Measurements from ENCODE around the gene CCDC186.

The CCDC186 gene

GRCh38 chr10:114199239-114199638 is 25.2 kb upstream of the CCDC186 start:
- no peak for TF ChIP-seq Cebpa-rat (IDR thresholded peaks at IDR 0.05)
- Histone ChIP-seq H3K4me1 (peaks cover 12% of the 10 kb centered on the region), H4K20me1 (no peaks in the 10 kb centered on the region), H3K27ac (no peak overlapping the region), H3K27me3 (no peaks in the 10 kb centered on the region), H3K36me3 (no peaks in the 10 kb centered on the region), H3K4me3 (no peak overlapping the region), H3K9ac (no peak overlapping the region), H3K9me3 (no peaks in the 10 kb centered on the region), H3K4me2 (no peak overlapping the region)

DNA sequence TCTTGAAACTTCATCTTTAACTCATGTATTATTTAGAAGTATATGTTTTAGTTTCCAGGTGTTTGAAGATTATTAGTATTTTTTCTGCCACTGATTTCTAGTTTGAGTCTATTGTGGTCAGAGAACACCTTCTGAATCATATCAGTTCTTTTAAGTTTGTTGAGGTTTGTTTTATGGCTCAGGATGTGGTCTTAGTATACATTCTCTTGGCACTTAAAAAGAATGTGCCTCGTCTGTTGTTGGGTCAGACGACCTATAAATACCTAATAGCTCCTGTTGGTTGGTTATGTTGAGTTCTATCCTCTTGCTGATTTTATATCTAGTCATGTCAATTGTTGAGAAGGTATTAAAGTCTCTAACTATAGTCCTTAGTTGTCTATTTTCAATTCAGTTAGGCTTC is 21.1 kb upstream of the CCDC186 start:
- TF ChIP-seq Cebpa-rat (IDR thresholded peaks at IDR 0.05) = no peak
- Histone ChIP-seq H4K20me1 (no peaks in the 10 kb centered on the region), H3K4me1 (no peaks in the 10 kb centered on the region), H3K27ac (no peak overlapping the region), H3K4me2 (no peak overlapping the region), H3K4me3 (no peak overlapping the region), H3K9me3 (no peaks in the 10 kb centered on the region), H3K36me3 (no peaks in the 10 kb centered on the region), H3K27me3 (no peaks in the 10 kb centered on the region), H3K9ac (no peak overlapping the region)

GRCh38 chr10:114189700-114190099 is 15.7 kb upstream of the CCDC186 start:
- Histone ChIP-seq H3K4me2 (no peak overlapping the region), H3K4me1 (no peaks in the 10 kb centered on the region), H3K36me3 (no peaks in the 10 kb centered on the region), H3K27me3 (no peaks in the 10 kb centered on the region), H3K9me3 (no peaks in the 10 kb centered on the region), H3K4me3 (no peak overlapping the region), H3K27ac (no peak overlapping the region), H4K20me1 (no peaks in the 10 kb centered on the region), H3K9ac (no peak overlapping the region)
- no peak for TF ChIP-seq Cebpa-rat (IDR thresholded peaks at IDR 0.05)

DNA sequence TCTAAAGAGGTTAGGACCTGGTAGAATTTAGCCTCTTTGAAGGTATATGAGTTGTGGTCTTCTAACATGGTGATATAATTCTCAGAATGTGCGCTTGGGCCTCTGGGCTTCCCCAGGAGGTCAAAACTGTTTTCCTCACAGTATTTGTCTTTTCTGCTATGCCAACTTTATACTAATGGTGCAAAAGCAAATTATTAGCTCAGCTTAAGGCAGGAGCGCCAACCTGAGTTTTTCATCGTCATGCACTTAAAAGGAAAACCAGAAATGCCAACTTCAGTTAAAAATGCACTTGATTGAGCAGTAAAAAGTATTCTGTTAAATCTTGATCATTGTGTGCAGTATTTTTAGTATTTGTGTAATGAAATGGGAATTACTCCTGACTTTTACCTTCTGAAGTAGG is 14.9 kb upstream of the CCDC186 start:
- Histone ChIP-seq H3K9me3 (no peaks in the 10 kb centered on the region), H3K36me3 (no peaks in the 10 kb centered on the region), H3K9ac (no peak overlapping the region), H3K4me3 (no peak overlapping the region), H4K20me1 (no peaks in the 10 kb centered on the region), H3K27me3 (no peaks in the 10 kb centered on the region), H3K4me1 (no peaks in the 10 kb centered on the region), H3K27ac (no peak overlapping the region), H3K4me2 (no peak overlapping the region)
- TF ChIP-seq Cebpa-rat (IDR thresholded peaks at IDR 0.05) = no peak

DNA sequence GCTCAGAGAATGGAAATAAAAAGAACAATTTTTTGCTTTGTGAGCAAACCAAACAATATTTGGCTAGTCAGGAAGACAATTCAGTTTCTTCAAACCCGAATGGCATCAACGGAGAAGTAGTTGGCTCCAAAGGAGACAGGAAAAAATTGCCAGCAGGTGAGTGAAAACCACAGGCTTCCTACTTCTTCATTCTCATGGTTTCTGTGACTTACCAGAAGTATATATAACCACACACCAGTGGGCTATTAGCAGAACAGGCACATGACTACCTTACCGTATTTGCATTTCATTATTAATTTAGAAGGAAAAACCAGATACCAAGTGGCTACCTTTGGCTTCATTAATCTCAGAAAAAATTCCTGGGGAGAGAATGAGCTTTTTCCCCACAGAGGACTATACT is 14.0 kb upstream of the CCDC186 start:
- no peak for TF ChIP-seq Cebpa-rat (IDR thresholded peaks at IDR 0.05)
- H3K27ac ChIP-seq = no peak overlapping the region
- no peaks in the 10 kb centered on the region for H4K20me1 ChIP-seq
- H3K27me3 ChIP-seq = no peaks in the 10 kb centered on the region
- no peak overlapping the region for H3K4me2 ChIP-seq
- no peak overlapping the region for H3K9ac ChIP-seq
- no peaks in the 10 kb centered on the region for H3K4me1 ChIP-seq
- H3K4me3 ChIP-seq = no peak overlapping the region
- no peaks in the 10 kb centered on the region for H3K36me3 ChIP-seq
- no peaks in the 10 kb centered on the region for H3K9me3 ChIP-seq

DNA sequence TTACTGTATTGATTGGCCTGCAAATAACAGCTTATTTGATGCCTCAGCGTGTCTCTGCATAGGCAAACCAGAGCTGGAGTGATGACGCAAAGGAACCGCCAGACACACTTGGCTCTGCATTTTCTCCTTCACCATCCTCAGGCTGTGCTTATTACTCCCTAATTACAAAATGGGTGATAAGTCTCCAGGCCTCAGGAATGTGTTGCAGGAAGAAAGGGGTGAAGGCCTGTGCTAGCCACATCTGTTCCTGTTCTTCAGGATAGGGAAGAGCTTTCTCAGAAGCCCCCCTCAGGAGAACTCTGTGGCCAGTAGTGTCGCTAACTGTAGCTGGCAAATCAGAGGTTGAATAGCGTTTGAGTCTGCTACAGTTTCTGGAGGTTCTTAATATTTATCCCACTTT is 10.3 kb upstream of the CCDC186 start:
- H3K4me1 ChIP-seq = peaks cover 12% of the 10 kb centered on the region
- no peaks in the 10 kb centered on the region for H3K27me3 ChIP-seq

GRCh38 chr10:114183563-114183962 is 9.6 kb upstream of the CCDC186 start:
- Histone ChIP-seq H3K27ac (no peak overlapping the region), H3K36me3 (no peaks in the 10 kb centered on the region), H3K9ac (no peak overlapping the region), H3K9me3 (no peaks in the 10 kb centered on the region), H4K20me1 (no peaks in the 10 kb centered on the region), H3K4me1 (peaks cover 12% of the 10 kb centered on the region), H3K27me3 (no peaks in the 10 kb centered on the region), H3K4me3 (no peak overlapping the region), H3K4me2 (no peak overlapping the region)
- TF ChIP-seq Cebpa-rat (IDR thresholded peaks at IDR 0.05) = no peak

More for the DNA sequence above, 10.3 kb upstream of the CCDC186 start:
- Histone ChIP-seq H4K20me1 (no peaks in the 10 kb centered on the region), H3K27ac (no peak overlapping the region), H3K4me2 (no peak overlapping the region), H3K9me3 (no peaks in the 10 kb centered on the region), H3K9ac (no peak overlapping the region), H3K4me3 (no peak overlapping the region), H3K36me3 (no peaks in the 10 kb centered on the region)
- no peak for TF ChIP-seq Cebpa-rat (IDR thresholded peaks at IDR 0.05)

DNA sequence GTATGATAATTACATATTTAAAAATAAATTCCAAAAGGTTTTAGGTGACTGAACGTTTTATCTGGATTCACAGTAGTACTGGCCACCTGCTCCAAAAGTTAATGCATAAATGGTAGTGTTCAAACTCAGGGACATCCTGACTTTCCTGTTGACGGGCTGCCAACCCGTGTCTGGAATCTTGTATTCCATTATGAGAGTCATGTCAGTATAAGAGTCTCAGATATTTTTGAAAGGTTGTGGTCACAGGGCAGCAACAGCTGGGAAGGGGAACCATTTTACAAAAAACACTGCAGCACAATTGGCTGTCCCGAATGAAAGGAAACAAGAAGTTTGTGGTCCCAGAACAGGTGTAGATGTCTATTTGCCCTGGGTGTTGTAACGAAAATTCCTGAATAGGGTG is 8.0 kb upstream of the CCDC186 start:
- Histone ChIP-seq H3K4me3 (no peak overlapping the region), H3K27me3 (no peaks in the 10 kb centered on the region), H4K20me1 (no peaks in the 10 kb centered on the region), H3K9ac (no peak overlapping the region), H3K4me1 (peaks cover 12% of the 10 kb centered on the region), H3K36me3 (no peaks in the 10 kb centered on the region), H3K27ac (no peak overlapping the region), H3K9me3 (no peaks in the 10 kb centered on the region), H3K4me2 (peak overlapping the region; percentile 40)
- no peak for TF ChIP-seq Cebpa-rat (IDR thresholded peaks at IDR 0.05)

GRCh38 chr10:114180937-114181336 is 6.9 kb upstream of the CCDC186 start:
- Histone ChIP-seq H3K4me1 (peaks cover 12% of the 10 kb centered on the region), H3K36me3 (no peaks in the 10 kb centered on the region), H3K27me3 (no peaks in the 10 kb centered on the region), H3K9ac (no peak overlapping the region), H3K27ac (no peak overlapping the region), H4K20me1 (no peaks in the 10 kb centered on the region), H3K9me3 (no peaks in the 10 kb centered on the region), H3K4me2 (no peak overlapping the region), H3K4me3 (no peak overlapping the region)
- TF ChIP-seq Cebpa-rat (IDR thresholded peaks at IDR 0.05) = no peak

- Histone ChIP-seq H3K4me3 (no peak overlapping the region), H3K36me3 (no peaks in the 10 kb centered on the region), H3K9ac (no peak overlapping the region), H4K20me1 (no peaks in the 10 kb centered on the region), H3K27me3 (no peaks in the 10 kb centered on the region), H3K9me3 (no peaks in the 10 kb centered on the region), H3K27ac (no peak overlapping the region), H3K4me1 (peaks cover 22% of the 10 kb centered on the region), H3K4me2 (no peak overlapping the region)
- no peak for TF ChIP-seq Cebpa-rat (IDR thresholded peaks at IDR 0.05)
These were observed 5.7 kb upstream of the CCDC186 start for GRCh38 chr10:114179747-114180146.

DNA sequence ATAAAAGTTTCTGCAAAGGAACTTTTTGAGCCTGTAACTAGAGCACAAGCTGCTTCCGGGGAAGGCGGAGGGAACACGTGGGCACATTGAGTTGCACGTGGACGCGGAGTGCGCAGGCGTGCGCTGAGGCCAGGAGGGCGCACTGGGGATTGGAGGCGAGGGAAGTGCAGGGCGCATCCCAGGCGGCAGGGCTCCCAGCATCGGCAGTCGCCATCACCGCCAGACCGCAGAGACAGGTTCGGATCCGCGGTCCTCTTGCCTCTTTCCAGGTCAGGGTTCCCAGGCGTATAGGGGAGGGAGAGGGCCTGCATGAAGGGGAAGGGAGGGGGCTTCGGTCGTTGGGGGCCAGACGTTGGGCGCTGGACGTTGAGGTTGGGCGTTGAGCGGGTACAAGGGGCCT is 5.1 kb upstream of the CCDC186 start, which contains the start of gene TDRD1:
TSS of gene TDRD1 (plus strand) at position 206 of the 400 bp plus-strand sequence. CDS start 8,479 bp downstream, outside the sequence.
- H3K36me3 ChIP-seq = no peaks in the 10 kb centered on the region
- H3K4me3 ChIP-seq = no peak within 1 kb of the TSS

More for the DNA sequence above, 5.1 kb upstream of the CCDC186 start, which contains the start of gene TDRD1:
- no peak within 1 kb of the TSS for H3K9ac ChIP-seq
- H3K9me3 ChIP-seq = no peaks in the 10 kb centered on the region
- H3K4me2 ChIP-seq = no peak within 1 kb of the TSS
- no peaks in the 10 kb centered on the region for H3K27me3 ChIP-seq
- H4K20me1 ChIP-seq = no peaks in the 10 kb centered on the region
- TF ChIP-seq Cebpa-rat (IDR thresholded peaks at IDR 0.05) = no peak
- H3K27ac ChIP-seq = no peak within 1 kb of the TSS
- peaks cover 22% of the 10 kb centered on the region for H3K4me1 ChIP-seq

Data from BLaER1 (cell line).